22Rv1 (cell line): ENCODE measurements around the gene RXFP1.

ENCODE experiments used
- CTCF ChIP-seq: fragments of 450-650 bp; IDR thresholded peaks from 2 replicates; pipeline ENCODE4 v1.5.1; 2017; ENCODE audit warnings: mild to moderate bottlenecking
- ZFX ChIP-seq: fragments of 450-650 bp; IDR thresholded peaks from 2 replicates; pipeline ENCODE4 v1.6.1; 2017; ENCODE audit warnings: antibody characterized with exemption, borderline replicate concordance

- TF ChIP-seq CTCF (no peak), ZFX (no peak)
These were observed 13.5 kb downstream of the RXFP1 start for GRCh38 chr4:158535130-158535614.
